B cell (primary cell): Measurements from ENCODE around the gene MTHFD1. TPM values are rescaled to one million over a fixed set of nuclear protein-coding genes. Genes with fewer than 3 reads are reported as not detected.

ENCODE experiments used
- ATAC-seq: fragments of 200-7000 bp; cut with Tn5 transposase; one replicate; pipeline ENCODE4 v1.10.0; 2021; ENCODE audit warnings: low read depth, mild to moderate bottlenecking, moderate number of reproducible peaks, moderate library complexity
- CTCF ChIA-PET: fragments of 350-600 bp; sonication (Branson Sonifier 250); formaldehyde crosslinking; loops from one replicate; lab custom pipeline; 2021; ENCODE audit warnings: antibody characterized with exemption, inconsistent platforms; lab: Charles Lee
- POLR2A ChIA-PET: fragments of 350-600 bp; sonication (Branson Sonifier 250); formaldehyde crosslinking; loops from one replicate; lab custom pipeline; 2021; ENCODE audit warnings: antibody characterized with exemption; lab: Charles Lee
- DNase-seq: peaks from one replicate; pipeline ENCODE4 v3.0.0; 2013
- H2AFZ ChIP-seq: 2 replicates; pipeline ENCODE4 v1.6.1; 2012; ENCODE audit warnings: mild to moderate bottlenecking, low read depth, low read length; ENCODE audit not compliant: insufficient read depth, poor library complexity, severe bottlenecking
- H3K27ac ChIP-seq, 2 donors: 1 replicate in 1 of 2; 2 replicates in 1 of 2; pipeline ENCODE4 v1.5.1; 2012 to 2013; ENCODE audit warnings: low read length in 2 of 2, mild to moderate bottlenecking in 2 of 2, moderate library complexity in 1 of 2
- H3K27me3 ChIP-seq, 4 experiments: fragments of 200-600 bp in 1 of 4; sonication (generic) in 1 of 4; replicated peaks in 1 of 4; 1 replicate in 2 of 4; 2 replicates in 2 of 4; pipeline versions ENCODE4 v1.6.1 to v1.7.0; 2013 to 2016; ENCODE audit warnings: low read length in 3 of 4, mild to moderate bottlenecking in 2 of 4, mixed read lengths in 1 of 4, moderate library complexity in 1 of 4; ENCODE audit not compliant: insufficient read depth in 4 of 4, control insufficient read depth in 3 of 4; ENCODE audit errors: control extremely low read depth in 1 of 4
- H3K36me3 ChIP-seq, 2 experiments: replicated peaks in 1 of 2; 1 replicate in 1 of 2; 2 replicates in 1 of 2; pipeline versions ENCODE4 v1.6.1 to v1.7.1; 2013; ENCODE audit warnings: low read length in 1 of 2; ENCODE audit not compliant: insufficient read depth in 2 of 2, control insufficient read depth in 1 of 2; ENCODE audit errors: control extremely low read depth in 1 of 2, extremely low read depth in 1 of 2
- H3K4me1 ChIP-seq, 2 donors: fragments of 200-600 bp in 1 of 2; sonication (generic) in 1 of 2; 1 replicate in 1 of 2; 2 replicates in 1 of 2; pipeline versions ENCODE4 v1.5.1 to v1.6.1; 2013 to 2017; ENCODE audit warnings: low read length in 2 of 2; ENCODE audit not compliant: control insufficient read depth in 2 of 2, insufficient read depth in 2 of 2
- H3K4me2 ChIP-seq: replicated peaks from 2 replicates; pipeline ENCODE3; 2012; ENCODE audit warnings: mild to moderate bottlenecking, low read depth, low read length; ENCODE audit not compliant: poor library complexity, severe bottlenecking
- H3K4me3 ChIP-seq, 5 experiments: fragments of 200-600 bp in 1 of 5; sonication (generic) in 1 of 5; 1 replicate in 3 of 5; 2 replicates in 2 of 5; pipeline versions ENCODE4 v1.5.1 to v1.7.0; 2011 to 2016; ENCODE audit warnings: low read length in 4 of 5, mild to moderate bottlenecking in 4 of 5, low read depth in 2 of 5, control low read depth in 1 of 5, moderate library complexity in 1 of 5; ENCODE audit not compliant: insufficient read depth in 1 of 5; ENCODE audit errors: control extremely low read depth in 1 of 5, extremely low read depth in 1 of 5
- H3K79me2 ChIP-seq: fragments of 200-600 bp; sonication (generic); one replicate; pipeline ENCODE4 v1.6.0; 2016; ENCODE audit warnings: low read length; ENCODE audit not compliant: control insufficient read depth, insufficient read depth
- H3K9ac ChIP-seq: fragments of 200-600 bp; sonication (generic); 2 replicates; pipeline ENCODE4 v1.6.1; 2017; ENCODE audit warnings: mild to moderate bottlenecking, low read length, moderate library complexity
- H3K9me3 ChIP-seq, 3 donors: one replicate each; pipeline versions ENCODE4 v1.6.1 to v1.7.1; 2013; ENCODE audit warnings: low read length in 2 of 3; ENCODE audit not compliant: control insufficient read depth in 2 of 3, insufficient read depth in 1 of 3; ENCODE audit errors: control extremely low read depth in 1 of 3
- H4K20me1 ChIP-seq: 2 replicates; pipeline ENCODE4 v1.6.0; 2012; ENCODE audit warnings: mild to moderate bottlenecking, low read length; ENCODE audit not compliant: insufficient read depth, control insufficient read depth, poor library complexity, severe bottlenecking
- H3K27ac Mint-ChIP-seq: one replicate; pipeline ENCODE4 v1.8.0; 2021; ENCODE audit warnings: mixed read lengths
- H3K27me3 Mint-ChIP-seq: one replicate; pipeline ENCODE4 v1.8.0; 2021; ENCODE audit warnings: mixed read lengths
- H3K4me1 Mint-ChIP-seq: one replicate; pipeline ENCODE4 v1.8.0; 2021; ENCODE audit warnings: mixed read lengths
- H3K4me3 Mint-ChIP-seq: one replicate; pipeline ENCODE4 v1.8.0; 2021; ENCODE audit warnings: mixed read lengths
- H3K9me3 Mint-ChIP-seq: one replicate; pipeline ENCODE4 v1.8.0; 2022; ENCODE audit warnings: mixed read lengths; ENCODE audit not compliant: insufficient read depth
- EZH2 ChIP-seq: IDR thresholded peaks from 2 replicates; pipeline ENCODE4 v1.6.1; 2012; ENCODE audit warnings: borderline replicate concordance, low read depth, mild to moderate bottlenecking, moderate library complexity, low read length; ENCODE audit not compliant: insufficient read depth, poor library complexity, severe bottlenecking
- WGBS: methylation state at CpG from one replicate; pipeline ENCODE4 v1.1.5; 2013; ENCODE audit warnings: missing lambda C conversion rate; ENCODE audit not compliant: insufficient coverage; 5-methylcytosine and 5-hydroxymethylcytosine counted together
- intact Hi-C: fragments of 100-400 bp; cut with micrococcal nuclease; formaldehyde crosslinking; loops from one replicate; pipeline ENCODE4 v1.10.0; 2022
- polyA plus RNA-seq: library from polyadenylated mRNA; depleted of rRNA; stranded (reverse); fragments of >200 nt; gene quantifications from 2 replicates; pipeline ENCODE4 v1.2.3, GENCODE V29; 2012
- total RNA-seq, 2 donors: library from RNA; stranded (reverse); fragments of 120-200 nt in 1 of 2; gene quantifications; 1 replicate in 1 of 2; 2 replicates in 1 of 2; pipeline versions ENCODE4 v1.2.3 to v1.2.4, GENCODE V29; 2013 to 2022
- TF ChIP-seq, protein P1 (sequence below): fragments of 200-600 bp; IDR thresholded peaks from one replicate; pipeline ENCODE4 v1.8.0; 2022; ENCODE audit warnings: antibody characterized with exemption, mild to moderate bottlenecking

The MTHFD1 gene
- total and polyA plus RNA-seq, 2 donors (not counting 1 experiment from before 2014, with no cell fraction given), result 32.3 to 51.3 TPM

GRCh38 chr14:64502456-64502855 is 114.3 kb downstream of the MTHFD1 start:
- peaks cover 0 to 4% of the 10 kb centered on the region in 2 experiments for H3K36me3 ChIP-seq
- no peak for TF ChIP-seq EZH2
- TF ChIP-seq, protein P1, sequence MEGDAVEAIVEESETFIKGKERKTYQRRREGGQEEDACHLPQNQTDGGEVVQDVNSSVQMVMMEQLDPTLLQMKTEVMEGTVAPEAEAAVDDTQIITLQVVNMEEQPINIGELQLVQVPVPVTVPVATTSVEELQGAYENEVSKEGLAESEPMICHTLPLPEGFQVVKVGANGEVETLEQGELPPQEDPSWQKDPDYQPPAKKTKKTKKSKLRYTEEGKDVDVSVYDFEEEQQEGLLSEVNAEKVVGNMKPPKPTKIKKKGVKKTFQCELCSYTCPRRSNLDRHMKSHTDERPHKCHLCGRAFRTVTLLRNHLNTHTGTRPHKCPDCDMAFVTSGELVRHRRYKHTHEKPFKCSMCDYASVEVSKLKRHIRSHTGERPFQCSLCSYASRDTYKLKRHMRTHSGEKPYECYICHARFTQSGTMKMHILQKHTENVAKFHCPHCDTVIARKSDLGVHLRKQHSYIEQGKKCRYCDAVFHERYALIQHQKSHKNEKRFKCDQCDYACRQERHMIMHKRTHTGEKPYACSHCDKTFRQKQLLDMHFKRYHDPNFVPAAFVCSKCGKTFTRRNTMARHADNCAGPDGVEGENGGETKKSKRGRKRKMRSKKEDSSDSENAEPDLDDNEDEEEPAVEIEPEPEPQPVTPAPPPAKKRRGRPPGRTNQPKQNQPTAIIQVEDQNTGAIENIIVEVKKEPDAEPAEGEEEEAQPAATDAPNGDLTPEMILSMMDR, result peak; percentile 44
- Mint-ChIP-seq H3K27ac (peak overlapping the region; percentile 100), H3K9me3 (no peaks in the 10 kb centered on the region), H3K27me3 (no peaks in the 10 kb centered on the region), H3K4me1 (peaks cover 55% of the 10 kb centered on the region), H3K4me3 (peak overlapping the region; percentile 95)
- intact Hi-C loops, result loop anchor here (2.0 to 5.0 kb wide), 7 partner anchors 34 to 910 kb away; partner anchors contain the start of genes FUT8 and SYNE2
- H3K4me1 ChIP-seq, result peaks cover 52 to 53% of the 10 kb centered on the region in 2 donors
- H3K27me3 ChIP-seq, result no peaks in the 10 kb centered on the region
- peak overlapping the region; percentile 99 to 100 for H3K27ac ChIP-seq
- no peak for ATAC-seq
- H3K9me3 ChIP-seq, result no peaks in the 10 kb centered on the region
- ChIA-PET CTCF (interaction anchor here (0.9 to 3.1 kb wide), 14 partner anchors 9 to 189 kb away, joined by 3 to 42 read pairs (median 4); partner anchors contain the start of gene HSPA2), POLR2A (interaction anchor here (0.6 to 3.4 kb wide), 5 partner anchors 13 to 861 kb away, joined by 3 to 28 read pairs (median 4); partner anchors contain the start of genes HSPA2, MTHFD1 and WDR89)
- WGBS, result 30% methylated on average over 4 of the region's 6 CpGs
- peak overlapping the region; percentile 95 for H3K9ac ChIP-seq
- DNase-seq, result peak; percentile 68
- H3K4me2 ChIP-seq, result peak overlapping the region; percentile 86
- H3K4me3 ChIP-seq, result peak overlapping the region; percentile 87 to 98 (median 95)
- peaks cover 27% of the 10 kb centered on the region for H4K20me1 ChIP-seq
- peaks cover 80% of the 10 kb centered on the region for H3K79me2 ChIP-seq
- H2AFZ ChIP-seq, result peak overlapping the region; percentile 74

DNA sequence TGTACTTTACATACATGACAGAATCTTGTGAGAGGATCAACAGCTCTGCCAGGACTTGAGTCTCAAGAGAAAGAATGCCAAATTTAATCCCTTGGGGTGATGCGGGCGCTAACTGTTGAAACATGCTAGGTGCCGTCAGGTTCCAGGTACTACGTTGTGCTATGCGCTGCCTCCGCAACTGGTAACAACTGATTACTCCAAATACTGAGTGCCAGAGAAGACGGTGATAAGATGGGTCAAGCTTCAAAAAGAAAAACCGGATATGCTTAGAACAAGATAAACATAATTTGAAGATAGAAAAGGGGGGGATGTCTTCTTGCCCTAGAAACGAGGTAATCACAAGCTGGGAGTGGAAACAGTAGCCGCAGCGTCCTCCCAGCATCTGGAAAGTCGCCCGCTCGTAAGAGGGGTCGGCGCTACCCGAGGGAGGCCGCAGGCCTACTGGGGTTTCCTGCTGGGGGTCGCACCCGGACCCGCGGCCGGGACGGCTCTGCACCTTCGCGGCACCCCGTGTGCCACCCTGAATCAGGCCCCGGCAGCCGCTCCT is 114.8 kb downstream of the MTHFD1 start:
- peaks cover 57 to 58% of the 10 kb centered on the region in 2 donors for H3K4me1 ChIP-seq
- peaks cover 80% of the 10 kb centered on the region for H3K79me2 ChIP-seq
- ATAC-seq (no peak), DNase-seq (peak; percentile 65)
- peaks cover 32% of the 10 kb centered on the region for H4K20me1 ChIP-seq
- Mint-ChIP-seq H3K4me3 (peak overlapping the region; percentile 95), H3K27me3 (no peaks in the 10 kb centered on the region), H3K9me3 (no peaks in the 10 kb centered on the region), H3K27ac (peak overlapping the region; percentile 100), H3K4me1 (peaks cover 56% of the 10 kb centered on the region)
- no peaks in the 10 kb centered on the region for H3K9me3 ChIP-seq
- H3K4me2 ChIP-seq, result peak overlapping the region; percentile 86
- intact Hi-C loops, result loop anchor here (1.0 to 5.0 kb wide), 12 partner anchors 8 to 909 kb away; partner anchors contain the start of genes CHURC1, FUT8, HSPA2 and MTHFD1
- peaks cover 0 to 4% of the 10 kb centered on the region in 2 experiments for H3K36me3 ChIP-seq
- no peaks in the 10 kb centered on the region for H3K27me3 ChIP-seq
- 0% methylated on average over 26 of the region's 29 CpGs for WGBS
- H3K4me3 ChIP-seq, result peak overlapping the region; percentile 87 to 98 (median 95)
- H3K9ac ChIP-seq, result peak overlapping the region; percentile 95
- TF ChIP-seq, protein P1, result no peak
- TF ChIP-seq EZH2, result no peak
- H2AFZ ChIP-seq, result peak overlapping the region; percentile 74
- CTCF ChIA-PET, result interaction anchor here (0.9 to 3.1 kb wide), 13 partner anchors 9 to 164 kb away, joined by 3 to 42 read pairs (median 4); partner anchors contain the start of gene HSPA2
- POLR2A ChIA-PET, result interaction anchor here (0.6 to 3.4 kb wide), 6 partner anchors 11 to 861 kb away, joined by 3 to 28 read pairs (median 4); partner anchors contain the start of genes HSPA2, MTHFD1 and WDR89
- H3K27ac ChIP-seq, result peak overlapping the region; percentile 99 to 100
